Measurements from ENCODE around the gene ARF1.

Gene ARF1

GRCh38 chr1:228062812-228063211, 19.7 kb upstream of the ARF1 start:
- no peak overlapping the region for H3K4me2 ChIP-seq
- peaks cover 15% of the 10 kb centered on the region; the same call in 1 of the 2 replicates for H3K27me3 ChIP-seq
- H3K4me1 ChIP-seq: no peaks in the 10 kb centered on the region
- no peaks in the 10 kb centered on the region for H4K20me1 ChIP-seq
- no peak overlapping the region for H3K9ac ChIP-seq
- no peak overlapping the region for H3K27ac ChIP-seq
- no peaks in the 10 kb centered on the region for H3K9me3 ChIP-seq
- H3K36me3 ChIP-seq: no peaks in the 10 kb centered on the region
- TF ChIP-seq Cebpa-rat (IDR thresholded peaks at IDR 0.05): no peak
- no peak overlapping the region for H3K4me3 ChIP-seq

- no peaks in the 10 kb centered on the region for H4K20me1 ChIP-seq
- H3K4me3 ChIP-seq: no peak overlapping the region
- H3K9me3 ChIP-seq: no peaks in the 10 kb centered on the region
- H3K9ac ChIP-seq: no peak overlapping the region
- no peak for TF ChIP-seq Cebpa-rat (IDR thresholded peaks at IDR 0.05)
- no peak overlapping the region for H3K4me2 ChIP-seq
- H3K4me1 ChIP-seq: no peaks in the 10 kb centered on the region
- H3K36me3 ChIP-seq: no peaks in the 10 kb centered on the region
- peaks cover 15% of the 10 kb centered on the region; the same call in 1 of the 2 replicates for H3K27me3 ChIP-seq
- no peak overlapping the region for H3K27ac ChIP-seq
These were observed 19.0 kb upstream of the ARF1 start for GRCh38 chr1:228063251-228064191.

GRCh38 chr1:228064296-228064695, 18.2 kb upstream of the ARF1 start:
- Histone ChIP-seq H3K4me2 (no peak overlapping the region), H3K27me3 (peaks cover 15% of the 10 kb centered on the region; the same call in 1 of the 2 replicates), H3K4me1 (no peaks in the 10 kb centered on the region), H3K9me3 (no peaks in the 10 kb centered on the region), H4K20me1 (no peaks in the 10 kb centered on the region), H3K9ac (no peak overlapping the region), H3K36me3 (no peaks in the 10 kb centered on the region), H3K27ac (no peak overlapping the region), H3K4me3 (no peak overlapping the region)
- no peak for TF ChIP-seq Cebpa-rat (IDR thresholded peaks at IDR 0.05)

- Histone ChIP-seq H3K9me3 (no peaks in the 10 kb centered on the region), H3K4me3 (no peak overlapping the region), H3K27me3 (peaks cover 15% of the 10 kb centered on the region; the same call in 1 of the 2 replicates), H3K4me2 (no peak overlapping the region), H4K20me1 (no peaks in the 10 kb centered on the region), H3K36me3 (no peaks in the 10 kb centered on the region), H3K9ac (no peak overlapping the region), H3K4me1 (no peaks in the 10 kb centered on the region), H3K27ac (no peak overlapping the region)
- TF ChIP-seq Cebpa-rat (IDR thresholded peaks at IDR 0.05): no peak
These were observed 17.6 kb upstream of the ARF1 start for GRCh38 chr1:228064741-228065542.

- peaks cover 15% of the 10 kb centered on the region; the same call in 1 of the 2 replicates for H3K27me3 ChIP-seq
- TF ChIP-seq Cebpa-rat (IDR thresholded peaks at IDR 0.05): no peak
- H4K20me1 ChIP-seq: no peaks in the 10 kb centered on the region
These were observed 16.8 kb upstream of the ARF1 start for GRCh38 chr1:228065543-228066347.

GRCh38 chr1:228066416-228066815, 16.1 kb upstream of the ARF1 start:
- no peak for TF ChIP-seq Cebpa-rat (IDR thresholded peaks at IDR 0.05)

More at GRCh38 chr1:228065543-228066347, 16.8 kb upstream of the ARF1 start:
- no peaks in the 10 kb centered on the region for H3K36me3 ChIP-seq
- no peaks in the 10 kb centered on the region for H3K4me1 ChIP-seq
- no peak overlapping the region for H3K4me2 ChIP-seq
- H3K9me3 ChIP-seq: no peaks in the 10 kb centered on the region
- H3K27ac ChIP-seq: no peak overlapping the region
- H3K4me3 ChIP-seq: no peak overlapping the region
- no peak overlapping the region for H3K9ac ChIP-seq

GRCh38 chr1:228066891-228067654, 15.4 kb upstream of the ARF1 start:
- H3K9ac ChIP-seq: no peak overlapping the region
- H3K4me2 ChIP-seq: no peak overlapping the region
- no peaks in the 10 kb centered on the region for H3K36me3 ChIP-seq
- peaks cover 13% of the 10 kb centered on the region; the same call in 1 of the 2 replicates for H3K27me3 ChIP-seq
- H3K27ac ChIP-seq: no peak overlapping the region
- no peaks in the 10 kb centered on the region for H3K4me1 ChIP-seq
- TF ChIP-seq Cebpa-rat (IDR thresholded peaks at IDR 0.05): no peak
- no peaks in the 10 kb centered on the region for H3K9me3 ChIP-seq
- no peak overlapping the region for H3K4me3 ChIP-seq
- no peaks in the 10 kb centered on the region for H4K20me1 ChIP-seq

More at GRCh38 chr1:228066416-228066815, 16.1 kb upstream of the ARF1 start:
- H3K27me3 ChIP-seq: peaks cover 13% of the 10 kb centered on the region; the same call in 1 of the 2 replicates
- H3K9ac ChIP-seq: no peak overlapping the region
- H3K27ac ChIP-seq: no peak overlapping the region
- H4K20me1 ChIP-seq: no peaks in the 10 kb centered on the region
- no peak overlapping the region for H3K4me3 ChIP-seq
- no peak overlapping the region for H3K4me2 ChIP-seq
- no peaks in the 10 kb centered on the region for H3K4me1 ChIP-seq
- no peaks in the 10 kb centered on the region for H3K36me3 ChIP-seq
- no peaks in the 10 kb centered on the region for H3K9me3 ChIP-seq

- Histone ChIP-seq H3K4me3 (no peak overlapping the region), H3K9ac (no peak overlapping the region), H3K36me3 (no peaks in the 10 kb centered on the region), H3K27me3 (peaks cover 13% of the 10 kb centered on the region; the same call in 1 of the 2 replicates), H3K4me1 (no peaks in the 10 kb centered on the region), H3K4me2 (no peak overlapping the region), H3K27ac (no peak overlapping the region), H4K20me1 (peaks cover 13% of the 10 kb centered on the region), H3K9me3 (no peaks in the 10 kb centered on the region)
- no peak for TF ChIP-seq Cebpa-rat (IDR thresholded peaks at IDR 0.05)
These were observed 14.1 kb upstream of the ARF1 start for GRCh38 chr1:228068359-228068758.

Measured in BLaER1 (cell line).